H54 (cell line): ENCODE measurements around the gene ZBTB7C.

Experiments
- DNase-seq: peaks from one replicate; pipeline ENCODE4 v3.0.0; 2011; ENCODE audit warnings: low spot score, mixed read lengths; ENCODE audit not compliant: insufficient read length
- FAIRE-seq: peaks from 3 replicates; lab custom pipeline; 2011; peaks lifted over from hg19 to GRCh38; lab: Jason Lieb, UNC
- POLR2A ChIP-seq: IDR thresholded peaks from 2 replicates; pipeline ENCODE4 v1.6.1; 2011; ENCODE audit warnings: low read depth, mild to moderate bottlenecking, low read length

ZBTB7C gene

GRCh38 chr18:48263914-48264902 is 145.0 kb downstream of the ZBTB7C start:
- TF ChIP-seq POLR2A, result no peak
- FAIRE-seq (no peak), DNase-seq (peak; percentile 22)

GRCh38 chr18:48263192-48263853 is 145.9 kb downstream of the ZBTB7C start:
- no peak for DNase-seq
- FAIRE-seq, result no peak

GRCh38 chr18:48260237-48260636 is 148.9 kb downstream of the ZBTB7C start:
- no peak for TF ChIP-seq POLR2A
- DNase-seq (no peak), FAIRE-seq (no peak)

More at GRCh38 chr18:48263192-48263853, 145.9 kb downstream of the ZBTB7C start:
- no peak for TF ChIP-seq POLR2A

- no peak for DNase-seq
- no peak for TF ChIP-seq POLR2A
- no peak for FAIRE-seq
Observed at GRCh38 chr18:48256848-48257247, 152.3 kb downstream of the ZBTB7C start.

- no peak for TF ChIP-seq POLR2A
- FAIRE-seq (no peak), DNase-seq (no peak)
Observed at GRCh38 chr18:48254077-48254602, 155.0 kb downstream of the ZBTB7C start.

- no peak for FAIRE-seq
- no peak for DNase-seq
- no peak for TF ChIP-seq POLR2A
Observed at GRCh38 chr18:48252525-48252924, 156.7 kb downstream of the ZBTB7C start.

GRCh38 chr18:48250918-48251317 is 158.3 kb downstream of the ZBTB7C start:
- FAIRE-seq (no peak), DNase-seq (no peak)
- no peak for TF ChIP-seq POLR2A

- no peak for TF ChIP-seq POLR2A
- DNase-seq (no peak), FAIRE-seq (no peak)
Observed at GRCh38 chr18:48250362-48250907, 158.7 kb downstream of the ZBTB7C start.

- no peak for TF ChIP-seq POLR2A
- no peak for FAIRE-seq
- no peak for DNase-seq
Observed at GRCh38 chr18:48249854-48250253, 159.3 kb downstream of the ZBTB7C start.

- TF ChIP-seq POLR2A, result no peak
- FAIRE-seq, result no peak
- DNase-seq, result no peak
Observed at GRCh38 chr18:48244530-48244929, 164.7 kb downstream of the ZBTB7C start.

- no peak for DNase-seq
- no peak for FAIRE-seq
Observed at GRCh38 chr18:48238636-48239035, 170.5 kb downstream of the ZBTB7C start.

GRCh38 chr18:48238206-48238605 is 171.0 kb downstream of the ZBTB7C start:
- TF ChIP-seq POLR2A, result no peak
- FAIRE-seq (no peak), DNase-seq (no peak)

More at GRCh38 chr18:48238636-48239035, 170.5 kb downstream of the ZBTB7C start:
- no peak for TF ChIP-seq POLR2A

GRCh38 chr18:48236822-48237221 is 172.4 kb downstream of the ZBTB7C start:
- no peak for DNase-seq
- FAIRE-seq, result no peak
- TF ChIP-seq POLR2A, result no peak

GRCh38 chr18:48230467-48231113 is 178.6 kb downstream of the ZBTB7C start:
- TF ChIP-seq POLR2A, result no peak
- peak; percentile 54 for DNase-seq
- no peak for FAIRE-seq
